HG02642 (cell line): ENCODE measurements around the gene EPN2.
"Not testable (repeated sequence)": the region's sequence is repeated elsewhere in the genome, so short reads cannot be mapped to it uniquely, and the experiment has no call there.

Experiments used
- ATAC-seq: cut with Tn5 transposase; IDR thresholded peaks from one replicate; pipeline ENCODE4 v1.9.1; 2021; ENCODE audit warnings: mild to moderate bottlenecking; ENCODE audit not compliant: unreplicated experiment, poor library complexity

Gene EPN2

GRCh38 chr17:19341211-19341631, 104.1 kb downstream of the EPN2 start:
- ATAC-seq = no peak

DNA sequence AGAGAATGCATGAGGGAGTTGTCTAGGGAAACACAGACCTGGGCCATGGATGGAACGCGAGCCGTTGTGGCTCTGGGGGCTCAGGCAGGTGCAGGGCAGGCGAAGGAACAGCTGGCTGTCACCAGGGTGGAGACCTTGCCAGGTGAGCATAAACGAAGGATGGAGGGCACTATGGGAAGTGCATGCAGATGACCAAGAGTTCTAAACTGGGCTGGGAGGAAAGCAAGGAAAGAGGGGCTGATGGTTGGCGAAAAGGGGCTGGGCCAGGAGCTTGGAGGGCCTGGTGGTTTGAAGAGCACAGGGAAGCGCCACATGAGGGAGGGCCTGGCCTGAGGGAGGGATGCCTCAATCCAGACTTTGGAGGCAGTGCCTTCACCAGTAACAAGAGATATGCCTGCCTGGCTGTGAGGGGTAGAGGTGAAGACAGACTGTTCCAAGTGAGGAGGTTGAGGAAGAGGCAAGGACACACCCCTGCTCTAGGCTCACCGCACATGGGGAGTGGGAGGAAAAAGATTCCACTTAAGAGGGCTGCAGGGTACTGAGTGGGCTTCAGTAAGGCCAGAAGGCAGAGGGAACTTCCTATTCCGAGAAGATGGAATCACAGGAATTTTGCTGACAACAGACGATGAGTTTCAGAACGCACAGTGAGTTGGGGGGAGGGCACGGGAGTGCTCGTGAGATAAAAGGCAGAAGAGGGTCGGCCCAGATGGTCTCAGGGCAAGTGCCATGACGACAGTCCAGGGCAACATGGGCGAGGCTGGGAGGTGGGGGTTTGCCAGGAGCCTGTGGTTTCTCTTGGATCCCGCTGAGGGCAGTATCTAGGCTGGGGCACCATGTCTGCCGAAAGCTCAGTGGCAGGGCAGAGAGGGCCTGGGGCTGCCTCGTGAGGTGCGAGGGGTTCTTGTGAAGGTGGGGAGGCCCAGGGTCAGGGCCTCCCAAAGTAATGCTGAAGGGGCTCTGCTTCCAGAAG, 104.8 kb downstream of the EPN2 start:
- ATAC-seq = no peak

- no peak for ATAC-seq
These were observed 105.6 kb downstream of the EPN2 start for GRCh38 chr17:19342611-19343255.

- no peak for ATAC-seq
These were observed 106.1 kb downstream of the EPN2 start for GRCh38 chr17:19343256-19343630.

DNA sequence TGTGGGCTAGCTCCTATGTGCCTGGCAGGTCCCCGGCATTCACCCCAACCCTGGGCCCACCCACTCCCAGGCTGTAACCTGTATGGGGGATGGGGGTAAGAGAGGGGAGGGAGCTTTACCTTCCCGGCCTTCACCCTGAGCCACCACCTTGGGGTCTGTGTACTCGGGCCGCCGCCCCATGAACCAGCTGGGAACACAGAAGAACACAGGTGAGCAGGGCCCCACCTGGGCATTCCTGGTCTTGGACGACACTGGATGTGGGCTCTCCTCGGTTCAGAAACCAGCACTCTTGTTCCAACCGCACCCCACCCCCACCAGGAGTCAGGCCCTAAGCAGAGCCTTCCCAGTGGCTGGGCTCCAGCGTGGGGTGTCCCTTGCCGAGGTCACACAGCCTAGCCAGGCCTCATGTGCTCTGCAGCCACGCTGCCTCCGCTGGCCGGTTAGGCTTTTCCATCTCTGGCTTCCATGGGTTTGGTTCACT, 106.5 kb downstream of the EPN2 start:
- ATAC-seq = no peak

DNA sequence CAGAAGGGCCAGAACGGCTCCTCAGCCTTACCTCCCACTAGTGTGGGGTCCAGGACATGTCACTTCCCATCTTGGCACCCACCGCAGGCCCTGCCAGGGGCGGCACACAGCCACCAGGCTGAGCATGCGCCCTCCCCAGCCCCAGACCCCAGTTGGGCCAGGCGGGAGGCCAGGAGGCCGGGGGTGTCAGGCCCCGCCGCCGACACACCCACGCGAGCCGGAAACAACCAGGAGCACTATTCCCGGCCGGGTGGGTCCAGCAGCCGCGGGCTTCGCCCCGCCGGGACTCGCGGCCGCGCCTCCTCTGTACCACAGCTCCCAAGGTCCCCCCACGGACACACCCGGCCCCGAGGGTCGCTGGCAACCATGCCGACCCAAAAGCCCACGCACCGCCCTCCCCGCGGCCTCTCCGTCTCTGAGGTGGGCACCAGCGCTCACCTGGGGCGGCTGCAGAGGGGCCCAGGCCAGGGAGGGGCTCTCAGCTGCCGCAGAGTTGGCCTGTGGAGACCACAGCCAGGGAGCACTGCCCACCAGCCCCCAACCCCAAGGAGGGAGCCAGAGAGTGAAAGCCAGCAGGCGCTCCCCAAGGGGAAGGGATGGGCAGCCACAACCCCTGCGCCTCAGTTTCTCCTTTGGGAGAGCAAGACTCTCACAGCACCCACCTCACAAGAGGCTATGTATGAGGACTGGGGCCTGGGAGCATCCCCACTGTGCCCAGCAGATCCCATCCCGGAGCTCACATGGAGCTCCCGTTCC, 107.3 kb downstream of the EPN2 start:
- ATAC-seq = no peak

GRCh38 chr17:19345067-19345460, 107.9 kb downstream of the EPN2 start:
- no peak for ATAC-seq

- no peak for ATAC-seq
These were observed 108.6 kb downstream of the EPN2 start for GRCh38 chr17:19345486-19346350.

DNA sequence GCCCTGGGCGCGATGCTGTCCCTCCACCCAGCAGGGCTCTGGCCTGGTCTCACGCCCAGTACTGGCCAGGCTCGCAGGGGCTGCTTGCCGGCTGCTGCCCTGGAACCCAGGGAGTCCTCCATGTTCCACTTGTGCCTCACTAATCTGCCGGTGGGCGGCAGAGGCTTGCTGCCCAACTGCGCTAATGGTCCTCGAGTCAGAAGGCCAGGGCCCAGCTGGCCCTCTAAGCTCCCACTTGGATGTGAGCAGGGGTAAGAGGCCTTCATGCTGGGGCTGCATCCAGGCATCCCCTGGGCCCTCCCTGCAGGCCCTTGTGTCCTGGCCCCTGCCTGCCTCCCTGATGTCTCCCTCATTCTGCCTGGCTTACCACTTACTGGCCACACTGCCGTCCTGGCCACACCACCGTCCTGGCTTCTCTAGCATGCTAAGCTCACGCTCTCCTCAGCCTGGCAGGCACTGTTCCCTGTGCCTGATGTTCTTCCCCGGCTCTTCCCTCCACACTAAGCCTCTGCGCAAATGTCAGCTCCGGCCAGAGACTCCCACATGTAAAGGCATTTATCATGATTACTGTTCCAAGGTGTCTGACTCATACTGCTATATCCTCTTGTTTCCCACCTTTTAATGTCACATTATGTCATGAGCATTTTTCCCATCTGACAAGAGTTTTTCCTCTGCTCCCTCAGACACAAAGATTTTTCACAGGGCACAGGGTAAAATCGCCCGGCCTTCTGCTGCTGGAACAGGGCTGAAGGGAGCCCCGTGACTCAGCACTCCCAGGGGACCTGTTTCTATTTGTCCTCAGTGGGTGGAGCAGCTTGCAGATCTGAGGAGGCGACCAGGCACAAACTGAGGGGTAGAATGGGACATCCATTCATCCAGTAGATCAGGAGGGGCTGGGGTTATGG, 109.4 kb downstream of the EPN2 start:
- ATAC-seq = no peak

DNA sequence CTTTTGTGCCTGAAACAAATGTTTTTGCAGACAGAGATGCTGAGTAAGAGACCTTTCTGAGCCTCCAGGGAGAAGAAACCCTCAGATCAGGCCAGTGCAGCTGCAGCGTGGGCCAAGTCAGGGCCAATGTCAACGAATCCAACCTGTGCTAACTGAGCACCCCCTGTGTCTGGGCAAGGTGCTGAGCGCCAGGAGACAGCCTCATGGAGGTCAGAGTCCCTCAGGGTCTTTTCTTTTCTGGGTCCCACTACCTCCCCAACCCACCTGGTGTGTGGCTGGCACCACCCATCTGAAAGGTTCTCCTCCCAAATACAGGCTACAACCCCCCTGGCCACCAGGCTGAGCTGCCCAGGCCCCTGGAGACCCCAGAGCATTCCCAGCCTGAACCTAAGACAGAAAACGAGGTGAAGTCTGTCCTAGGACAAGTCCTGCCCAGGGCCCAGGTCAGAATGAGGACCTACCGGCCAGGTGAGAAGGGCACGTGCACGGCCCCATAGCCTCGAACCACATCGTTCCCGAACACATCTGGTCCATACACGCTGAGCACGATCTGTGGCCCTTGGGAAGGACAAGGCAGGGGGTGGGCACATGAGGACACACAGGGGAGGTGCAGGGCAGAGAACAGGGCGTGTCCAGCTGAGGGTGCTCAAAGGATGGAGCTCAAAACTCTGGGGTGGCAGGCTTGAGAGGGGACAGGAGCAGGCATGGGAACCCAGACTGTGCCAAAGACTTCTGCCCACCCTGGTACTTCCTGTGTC, 110.3 kb downstream of the EPN2 start:
- no peak for ATAC-seq

- ATAC-seq = no peak
These were observed 111.0 kb downstream of the EPN2 start for GRCh38 chr17:19348081-19348650.

DNA sequence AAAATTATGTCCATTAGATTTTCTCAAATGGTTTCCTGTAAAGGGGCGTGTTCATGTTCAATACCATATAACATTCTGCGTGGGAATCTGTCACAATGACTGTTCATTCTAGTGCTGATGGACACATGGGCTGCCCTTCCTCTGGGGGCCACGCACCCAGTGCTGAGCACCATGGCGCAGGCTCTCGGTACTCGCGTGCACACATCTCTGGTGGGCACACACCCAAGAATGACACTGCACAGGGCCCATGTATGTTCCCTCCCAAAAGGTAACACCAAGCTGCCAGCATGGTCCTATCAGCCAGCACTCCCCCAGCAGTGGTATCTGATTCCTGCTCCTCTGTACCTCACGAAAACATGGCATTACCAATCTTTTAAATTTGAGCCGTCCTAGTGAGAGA, 111.6 kb downstream of the EPN2 start:
- no peak for ATAC-seq

- not testable (repeated sequence) for ATAC-seq
These were observed 116.2 kb downstream of the EPN2 start for GRCh38 chr17:19353401-19353800.

DNA sequence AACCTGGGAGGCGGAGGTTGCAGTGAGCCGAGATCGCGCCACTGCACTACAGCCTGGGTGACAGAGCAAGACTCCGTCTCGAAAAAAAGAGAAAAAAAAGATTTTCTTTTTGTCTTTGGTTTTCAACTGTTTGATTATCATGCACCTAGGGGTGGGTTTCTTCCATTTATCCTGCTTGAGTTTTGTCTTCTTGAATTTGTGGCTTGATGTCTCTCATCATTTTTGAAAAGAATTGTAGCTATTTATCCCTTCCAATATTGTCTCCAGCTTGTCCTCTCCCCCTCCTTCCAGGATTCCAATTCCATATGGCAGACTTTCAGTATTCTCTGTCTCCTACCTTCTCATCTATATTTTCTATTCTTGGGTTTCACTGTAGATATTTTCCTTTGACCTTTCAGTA, 117.6 kb downstream of the EPN2 start:
- no peak for ATAC-seq

DNA sequence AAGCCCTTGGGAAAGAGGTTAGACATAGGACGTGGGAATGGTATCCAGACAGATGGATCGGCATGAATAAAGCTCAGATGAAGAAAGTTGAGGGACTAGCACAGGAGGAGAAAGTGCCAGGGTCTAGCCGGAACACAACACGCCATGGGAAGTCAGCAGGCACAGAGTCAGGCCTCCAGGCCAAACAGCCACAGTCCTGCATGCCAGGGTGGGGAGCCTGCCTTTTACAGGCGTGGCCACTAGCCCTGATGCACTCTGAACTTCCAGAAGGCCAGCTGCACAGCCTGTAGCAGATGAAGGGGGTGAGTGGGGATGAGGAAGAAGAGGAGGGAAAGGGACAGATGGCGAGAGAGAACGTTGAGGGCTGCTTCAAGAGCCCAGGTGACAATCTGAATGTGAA, 120.2 kb downstream of the EPN2 start:
- no peak for ATAC-seq

DNA sequence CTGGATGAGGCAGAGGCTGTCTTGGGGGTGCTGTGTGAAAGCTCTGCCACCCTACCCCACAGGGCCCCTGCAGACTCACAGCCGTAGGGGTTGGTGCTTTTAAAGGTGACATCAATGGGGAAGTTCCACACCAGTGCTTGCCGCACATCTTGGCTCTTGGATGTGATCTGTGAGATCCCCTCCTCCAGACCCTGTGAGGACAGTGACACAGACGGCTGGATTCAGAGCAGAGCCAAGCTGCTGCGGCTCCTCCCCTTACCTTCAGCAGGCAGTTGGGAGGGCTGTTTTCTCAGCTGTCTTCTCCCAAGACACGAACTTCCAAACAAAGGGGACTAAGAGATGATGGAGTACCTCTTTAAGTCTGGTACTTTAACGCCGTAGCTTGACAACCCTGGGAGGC, 120.6 kb downstream of the EPN2 start:
- ATAC-seq = no peak

GRCh38 chr17:19359151-19359550, 122.0 kb downstream of the EPN2 start:
- no peak for ATAC-seq

DNA sequence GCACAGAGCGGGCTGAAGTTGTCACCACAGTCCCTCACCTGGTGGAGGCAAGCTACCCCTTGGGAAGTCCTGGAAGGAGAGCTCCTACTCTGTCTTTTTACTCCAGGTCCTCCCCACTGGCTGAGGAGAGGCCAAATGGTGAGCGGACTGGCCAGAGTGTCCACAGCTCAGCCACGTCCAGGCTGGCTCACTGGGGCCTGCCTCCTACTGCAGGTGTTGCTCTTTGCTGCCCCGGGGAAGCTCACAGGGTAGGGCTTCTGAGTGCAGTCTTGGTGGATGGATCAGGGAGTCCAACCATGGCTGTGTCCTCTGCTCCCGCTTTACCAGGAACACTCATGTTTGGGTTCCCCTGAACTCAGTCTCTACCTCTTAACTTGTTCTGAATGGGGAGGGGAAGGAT, 122.7 kb downstream of the EPN2 start:
- ATAC-seq = no peak
